Measurements from ENCODE around the gene PTDSS2. TPM values are rescaled to one million over a fixed set of nuclear protein-coding genes. Genes with fewer than 3 reads are reported as not detected.
"Not testable (repeated sequence)": the region's sequence is repeated elsewhere in the genome, so short reads cannot be mapped to it uniquely, and the experiment has no call there.

PTDSS2 gene
- total and polyA plus RNA-seq, 11 donors = 20.3 to 43.0 (median 25.7) TPM

DNA sequence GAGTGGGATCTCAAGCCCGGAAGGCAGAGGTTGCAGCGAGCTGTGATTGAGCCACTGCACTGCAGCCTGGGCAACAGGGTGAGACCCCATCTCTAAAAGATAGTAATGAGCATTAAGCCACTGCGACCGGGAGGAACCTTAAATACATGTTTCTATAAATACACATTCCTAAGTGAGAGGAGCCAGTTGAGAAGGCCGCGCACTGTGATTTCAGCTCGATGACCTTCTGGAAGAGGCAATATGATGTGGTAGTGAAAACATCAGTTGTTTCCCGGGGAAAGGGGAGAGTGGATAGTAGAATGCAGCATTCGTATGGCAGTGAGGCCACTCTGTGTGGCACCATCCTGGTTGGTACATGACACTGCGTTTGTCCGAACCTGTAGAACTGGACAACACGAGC is 18.0 kb downstream of the PTDSS2 start:
- H3K9me3 ChIP-seq = no peaks in the 10 kb centered on the region
- intact Hi-C loops (cut with DNase I) = loop anchor here in 1 of 10 donors (5.0 kb wide), 1 partner anchor 34 kb away; no protein-coding TSS in a partner anchor
- H3K27ac ChIP-seq = peak overlapping the region; percentile 24 to 82 (median 72)
- H3K27me3 ChIP-seq = no peaks in the 10 kb centered on the region
- peaks cover 7 to 27% (median 18%) of the 10 kb centered on the region in 12 donors for H3K4me1 ChIP-seq
- TF ChIP-seq POLR2A (IDR thresholded peaks at IDR 0.05) = no peak
- TF ChIP-seq, protein P1, sequence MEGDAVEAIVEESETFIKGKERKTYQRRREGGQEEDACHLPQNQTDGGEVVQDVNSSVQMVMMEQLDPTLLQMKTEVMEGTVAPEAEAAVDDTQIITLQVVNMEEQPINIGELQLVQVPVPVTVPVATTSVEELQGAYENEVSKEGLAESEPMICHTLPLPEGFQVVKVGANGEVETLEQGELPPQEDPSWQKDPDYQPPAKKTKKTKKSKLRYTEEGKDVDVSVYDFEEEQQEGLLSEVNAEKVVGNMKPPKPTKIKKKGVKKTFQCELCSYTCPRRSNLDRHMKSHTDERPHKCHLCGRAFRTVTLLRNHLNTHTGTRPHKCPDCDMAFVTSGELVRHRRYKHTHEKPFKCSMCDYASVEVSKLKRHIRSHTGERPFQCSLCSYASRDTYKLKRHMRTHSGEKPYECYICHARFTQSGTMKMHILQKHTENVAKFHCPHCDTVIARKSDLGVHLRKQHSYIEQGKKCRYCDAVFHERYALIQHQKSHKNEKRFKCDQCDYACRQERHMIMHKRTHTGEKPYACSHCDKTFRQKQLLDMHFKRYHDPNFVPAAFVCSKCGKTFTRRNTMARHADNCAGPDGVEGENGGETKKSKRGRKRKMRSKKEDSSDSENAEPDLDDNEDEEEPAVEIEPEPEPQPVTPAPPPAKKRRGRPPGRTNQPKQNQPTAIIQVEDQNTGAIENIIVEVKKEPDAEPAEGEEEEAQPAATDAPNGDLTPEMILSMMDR (IDR thresholded peaks at IDR 0.05) = no peak
- peaks cover 0 to 17% (median 14%) of the 10 kb centered on the region in 9 donors for H3K36me3 ChIP-seq
- peak in 3 of 5 donors; percentile 15 to 31 (median 28) for DNase-seq
- H3K4me3 ChIP-seq = no peak overlapping the region
- peak in 3 of 4 donors; percentile 7 to 48 (median 41) for ATAC-seq
- WGBS, 4 donors = 43 to 55% (median 47%) methylated on average over 12 of the region's 12 CpGs

DNA sequence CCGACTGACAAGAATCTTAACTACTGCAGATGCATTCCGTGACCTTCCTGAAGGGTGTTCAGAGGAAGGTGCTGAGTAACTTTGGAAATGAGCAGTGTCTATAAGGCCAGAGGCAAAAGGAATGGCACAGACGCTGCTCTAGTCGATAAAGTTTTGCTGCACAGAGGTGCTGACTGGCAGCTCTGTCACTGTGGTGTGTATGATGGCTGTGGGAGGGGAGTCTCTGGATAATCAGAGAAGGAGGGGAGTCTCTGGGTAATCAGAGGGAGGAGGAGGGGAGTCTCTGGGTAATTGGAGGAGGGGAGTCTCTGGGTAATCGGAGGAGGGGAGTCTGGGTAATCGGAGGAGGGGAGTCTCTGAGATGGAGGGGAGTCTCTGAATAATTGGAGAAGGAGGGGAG is 18.4 kb downstream of the PTDSS2 start:
- H3K27me3 ChIP-seq = no peaks in the 10 kb centered on the region
- H3K27ac ChIP-seq = peak overlapping the region; percentile 24 to 82 (median 72)
- DNase-seq (peak in 1 of 5 donors; percentile 35), ATAC-seq (peak; percentile 32 to 68 (median 65))
- peaks cover 7 to 27% (median 18%) of the 10 kb centered on the region in 12 donors for H3K4me1 ChIP-seq
- H3K36me3 ChIP-seq = peaks cover 0 to 17% (median 12%) of the 10 kb centered on the region in 9 donors
- 28 to 61% (median 43%) methylated on average over 6 of the region's 6 CpGs for WGBS, 4 donors
- no peak for TF ChIP-seq POLR2A (IDR thresholded peaks at IDR 0.05)
- TF ChIP-seq, protein P1 (IDR thresholded peaks at IDR 0.05) = no peak
- H3K4me3 ChIP-seq = peak overlapping the region in 1 of 12 donors; percentile 29
- no peaks in the 10 kb centered on the region for H3K9me3 ChIP-seq
- intact Hi-C loops (cut with DNase I) = loop anchor here in 1 of 10 donors (5.0 kb wide), 1 partner anchor 34 kb away; no protein-coding TSS in a partner anchor

DNA sequence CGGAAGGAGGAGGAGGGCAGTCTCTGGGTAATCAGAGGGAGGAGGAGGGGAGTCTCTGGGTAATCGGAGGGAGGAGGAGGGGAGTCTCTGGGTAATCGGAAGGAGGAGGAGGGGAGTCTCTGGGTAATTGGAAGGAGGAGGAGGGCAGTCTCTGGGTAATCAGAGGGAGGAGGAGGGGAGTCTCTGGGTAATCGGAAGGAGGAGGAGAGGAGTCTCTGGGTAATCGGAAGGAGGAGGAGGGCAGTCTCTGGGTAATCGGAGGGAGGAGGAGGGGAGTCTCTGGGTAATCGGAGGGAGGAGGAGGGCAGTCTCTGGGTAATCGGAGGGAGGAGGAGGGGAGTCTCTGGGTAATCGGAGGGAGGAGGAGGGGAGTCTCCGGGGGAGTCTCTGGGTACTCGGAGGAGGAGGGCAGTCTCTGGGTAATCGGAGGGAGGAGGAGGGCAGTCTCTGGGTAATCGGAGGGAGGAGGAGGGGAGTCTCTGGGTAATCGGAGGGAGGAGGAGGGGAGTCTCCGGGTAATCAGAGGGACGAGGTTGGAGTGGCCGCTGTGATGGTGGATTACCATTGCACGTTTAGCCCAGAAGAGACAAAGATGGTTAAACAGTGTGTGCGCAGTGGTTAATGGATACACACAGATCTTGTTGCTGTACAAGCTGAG is 19.1 kb downstream of the PTDSS2 start:
- ATAC-seq = not testable (repeated sequence)

DNA sequence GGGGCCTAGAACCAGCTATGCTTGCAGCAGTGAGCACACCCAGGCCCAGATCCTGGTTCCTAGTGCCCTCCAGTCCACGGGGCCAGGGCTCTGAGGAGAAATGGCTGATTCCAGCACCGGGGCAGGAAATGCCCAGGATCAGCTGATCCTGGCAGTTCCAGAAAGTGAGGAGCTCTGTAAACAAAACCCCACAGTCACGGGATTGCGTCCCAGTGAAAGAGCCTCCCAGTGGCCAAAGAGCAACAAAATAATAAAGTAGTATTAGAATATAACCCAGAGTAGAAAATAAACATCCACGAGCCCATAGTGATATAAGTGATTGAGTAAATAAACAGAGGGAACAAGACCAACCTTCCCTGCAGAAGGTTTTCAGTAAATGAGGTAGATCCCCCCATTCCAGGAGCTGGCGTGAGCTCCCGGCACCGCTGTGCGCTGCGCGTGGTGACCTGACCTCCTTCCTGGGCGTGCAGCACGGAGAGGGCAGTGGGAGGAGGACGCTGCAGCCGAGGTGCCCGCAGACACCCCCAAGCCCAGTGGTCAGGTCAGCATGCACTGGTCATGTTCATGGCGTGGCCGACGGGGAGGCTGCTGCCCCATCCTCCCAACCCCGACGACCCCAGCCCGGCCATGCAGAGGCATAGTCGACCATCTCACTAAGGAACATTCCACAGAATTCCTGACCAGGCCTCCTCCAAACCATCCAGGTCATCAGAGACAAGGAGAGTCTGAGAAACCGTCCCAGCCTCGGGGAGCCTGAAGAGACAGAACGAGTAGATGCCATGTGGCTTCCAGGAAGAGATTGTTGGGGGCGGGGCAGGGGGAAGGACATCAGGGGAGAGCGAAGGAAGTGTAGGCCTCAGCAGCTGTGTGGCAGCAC is 19.8 kb downstream of the PTDSS2 start:
- DNase-seq = peak in 3 of 5 donors; percentile 66 to 71 (median 69)
- no peaks in the 10 kb centered on the region for H3K9me3 ChIP-seq
- ATAC-seq = peak; percentile 51 to 89 (median 67)
- intact Hi-C loops (cut with DNase I) = loop anchor here in 1 of 10 donors (5.0 kb wide), 1 partner anchor 32 kb away; no protein-coding TSS in a partner anchor
- peaks cover 7 to 27% (median 18%) of the 10 kb centered on the region in 12 donors for H3K4me1 ChIP-seq
- 66 to 72% (median 71%) methylated on average over 25 to 28 of the region's 28 CpGs for WGBS, 4 donors
- peak overlapping the region in 10 of 12 donors; percentile 19 to 47 (median 30) for H3K4me3 ChIP-seq
- H3K27ac ChIP-seq = peak overlapping the region; percentile 61 to 90 (median 80)
- peaks cover 0 to 6% (median 4%) of the 10 kb centered on the region in 9 donors for H3K36me3 ChIP-seq
- TF ChIP-seq, protein P1 (IDR thresholded peaks at IDR 0.05) = peak in 6 of 12 donors; percentile 8 to 42 (median 24)
- TF ChIP-seq POLR2A (IDR thresholded peaks at IDR 0.05) = no peak
- no peaks in the 10 kb centered on the region for H3K27me3 ChIP-seq

More for the DNA sequence above, 19.1 kb downstream of the PTDSS2 start:
- 23 to 39% (median 35%) methylated on average over 19 of the region's 19 CpGs for WGBS, 4 donors
- peak overlapping the region in 10 of 12 donors; percentile 19 to 47 (median 30) for H3K4me3 ChIP-seq
- peak in 2 of 5 donors; percentile 15 to 21 for DNase-seq
- H3K36me3 ChIP-seq = peaks cover 0 to 14% (median 12%) of the 10 kb centered on the region in 9 donors
- not testable (repeated sequence) for H3K27me3 ChIP-seq, H3K9me3 ChIP-seq
- peak overlapping the region; percentile 61 to 90 (median 80) for H3K27ac ChIP-seq
- intact Hi-C loops (cut with DNase I) = loop anchor here in 1 of 10 donors (5.0 kb wide), 1 partner anchor 33 kb away; no protein-coding TSS in a partner anchor
- H3K4me1 ChIP-seq = peaks cover 7 to 27% (median 18%) of the 10 kb centered on the region in 12 donors

Measured in heart left ventricle (tissue), 16 donors.